Coronary artery (tissue), 2 donors: ENCODE measurements around the gene OGA.

Experiments
- DNase-seq: peaks from one replicate; pipeline ENCODE4 v3.0.0-alpha.2; 2017; ENCODE audit warnings: low spot score
- H3K27ac ChIP-seq, 2 donors: fragments of 200-600 bp; sonication (generic); one replicate each; pipeline ENCODE4 v1.5.1; 2016 to 2019
- H3K4me3 ChIP-seq: fragments of 200-600 bp; sonication (generic); 2 replicates; pipeline ENCODE4 v1.5.1; 2016; ENCODE audit warnings: mild to moderate bottlenecking, moderate library complexity
- TF ChIP-seq, protein P1 (sequence below): fragments of 200-600 bp; sonication (generic); IDR thresholded peaks from one replicate; pipeline ENCODE4 v1.5.1; 2019; ENCODE audit warnings: antibody characterized with exemption

Gene OGA

GRCh38 chr10:101780187-101780817 is 37.9 kb downstream of the OGA start:
- Histone ChIP-seq H3K4me3 (peak overlapping the region; percentile 70), H3K27ac (no peak overlapping the region)
- TF ChIP-seq, protein P1, sequence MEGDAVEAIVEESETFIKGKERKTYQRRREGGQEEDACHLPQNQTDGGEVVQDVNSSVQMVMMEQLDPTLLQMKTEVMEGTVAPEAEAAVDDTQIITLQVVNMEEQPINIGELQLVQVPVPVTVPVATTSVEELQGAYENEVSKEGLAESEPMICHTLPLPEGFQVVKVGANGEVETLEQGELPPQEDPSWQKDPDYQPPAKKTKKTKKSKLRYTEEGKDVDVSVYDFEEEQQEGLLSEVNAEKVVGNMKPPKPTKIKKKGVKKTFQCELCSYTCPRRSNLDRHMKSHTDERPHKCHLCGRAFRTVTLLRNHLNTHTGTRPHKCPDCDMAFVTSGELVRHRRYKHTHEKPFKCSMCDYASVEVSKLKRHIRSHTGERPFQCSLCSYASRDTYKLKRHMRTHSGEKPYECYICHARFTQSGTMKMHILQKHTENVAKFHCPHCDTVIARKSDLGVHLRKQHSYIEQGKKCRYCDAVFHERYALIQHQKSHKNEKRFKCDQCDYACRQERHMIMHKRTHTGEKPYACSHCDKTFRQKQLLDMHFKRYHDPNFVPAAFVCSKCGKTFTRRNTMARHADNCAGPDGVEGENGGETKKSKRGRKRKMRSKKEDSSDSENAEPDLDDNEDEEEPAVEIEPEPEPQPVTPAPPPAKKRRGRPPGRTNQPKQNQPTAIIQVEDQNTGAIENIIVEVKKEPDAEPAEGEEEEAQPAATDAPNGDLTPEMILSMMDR = no peak
- peak; percentile 68 for DNase-seq

DNA sequence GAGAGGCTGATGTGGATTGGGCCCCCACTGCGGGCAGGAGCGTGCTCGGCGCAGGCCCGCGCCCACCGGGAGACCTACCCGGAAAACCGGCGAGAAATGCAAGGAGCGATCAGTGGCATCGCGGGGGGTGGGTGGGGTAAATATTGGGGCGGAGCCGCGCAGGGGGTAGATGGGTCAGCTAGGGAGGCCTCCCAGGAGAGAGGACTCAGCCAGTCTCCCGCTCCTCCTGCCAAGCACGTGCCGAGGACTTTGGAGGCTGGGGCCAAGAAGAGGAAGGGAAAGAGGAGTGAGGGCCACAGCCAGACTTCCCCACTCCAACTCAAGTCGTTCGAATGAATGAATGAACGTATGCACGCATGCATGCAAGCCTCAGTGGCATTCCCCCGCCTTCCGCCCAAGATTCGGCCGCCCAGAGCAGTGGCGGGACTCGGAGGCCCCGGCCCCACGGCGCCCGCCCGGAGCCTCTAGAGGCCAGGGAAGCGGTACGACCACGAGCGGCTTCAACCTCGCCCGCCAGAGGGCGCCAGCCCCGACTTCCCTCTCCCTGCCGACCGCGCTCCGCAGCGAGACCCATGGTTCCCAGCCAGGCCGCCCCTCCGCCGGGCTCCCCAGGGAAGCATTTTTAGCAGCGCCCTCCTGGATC is 38.6 kb downstream of the OGA start:
- Histone ChIP-seq H3K4me3 (peak overlapping the region; percentile 70), H3K27ac (no peak overlapping the region)
- peak; percentile 83 for DNase-seq
- TF ChIP-seq, protein P1 = peak; percentile 73

- TF ChIP-seq, protein P1 = no peak
- peak; percentile 71 for DNase-seq
- Histone ChIP-seq H3K27ac (no peak overlapping the region), H3K4me3 (peak overlapping the region; percentile 70)
Observed at GRCh38 chr10:101778781-101779543, 39.3 kb downstream of the OGA start.

GRCh38 chr10:101778151-101778780 is 40.0 kb downstream of the OGA start:
- peak; percentile 67 for DNase-seq
- H3K4me3 ChIP-seq = peak overlapping the region; percentile 70
- TF ChIP-seq, protein P1 = no peak
- no peak overlapping the region for H3K27ac ChIP-seq

DNA sequence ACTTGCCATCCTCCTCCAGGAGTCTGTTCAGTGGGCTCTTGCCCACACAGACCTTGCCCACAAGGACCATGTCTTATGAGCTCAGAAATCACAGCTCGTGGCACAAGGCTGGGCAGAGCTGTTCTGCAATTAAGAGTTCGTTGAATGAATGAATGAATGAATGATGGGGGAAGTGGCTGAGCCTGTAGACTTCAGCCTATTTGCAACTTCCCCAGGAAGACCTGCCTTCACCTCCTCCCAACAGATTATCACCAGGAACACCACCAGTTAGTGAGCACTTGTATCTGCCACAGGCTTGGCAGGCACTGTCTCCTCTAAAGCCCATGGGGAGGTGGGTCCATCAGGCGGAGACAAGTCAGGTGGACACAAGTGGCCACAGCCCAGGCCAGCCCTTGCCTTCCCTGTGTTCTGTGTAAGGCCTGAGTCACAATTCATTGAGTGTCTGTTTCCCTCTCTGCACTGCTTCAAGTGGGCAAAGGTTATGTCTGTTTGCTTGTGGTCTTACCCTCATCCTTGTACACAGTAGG is 40.6 kb downstream of the OGA start:
- TF ChIP-seq, protein P1 = no peak
- peak; percentile 57 for DNase-seq

GRCh38 chr10:101776161-101776817 is 42.0 kb downstream of the OGA start:
- no peak overlapping the region for H3K27ac ChIP-seq
- peak overlapping the region; percentile 68 for H3K4me3 ChIP-seq
- TF ChIP-seq, protein P1 = no peak
- DNase-seq = peak; percentile 46

More for the DNA sequence above, 40.6 kb downstream of the OGA start:
- H3K27ac ChIP-seq = no peak overlapping the region
- H3K4me3 ChIP-seq = no peak overlapping the region
